ENCODE measurements around the gene XPR1. TPM values are rescaled to one million over a fixed set of nuclear protein-coding genes. Genes with fewer than 3 reads are reported as not detected.

The XPR1 gene
- total RNA-seq, 1 experiment from 2014 or later: 36.1 TPM

- Histone ChIP-seq H3K4me3 (ENCODE audit: low read depth in 2 of 2, low read length in 2 of 2) (no peak overlapping the region), H3K9me3 (ENCODE audit: control insufficient read depth, insufficient read depth, low read depth, low read length) (no peaks in the 10 kb centered on the region), H3K36me3 (ENCODE audit: control insufficient read depth, insufficient read depth, low read length) (no peaks in the 10 kb centered on the region), H3K4me1 (ENCODE audit: control insufficient read depth, insufficient read depth, low read length) (peaks cover 3% of the 10 kb centered on the region; the same call in 1 of the 2 replicates), H3K27me3 (ENCODE audit: control insufficient read depth, insufficient read depth, low read length) (no peaks in the 10 kb centered on the region), H3K27ac (ENCODE audit: low read length) (no peak overlapping the region)
- in situ Hi-C loops (cut with HindIII; ENCODE audit: low pct_unique_long_range_greater_than_20kb, low sequenced_read_pairs): no loop called here
- DNase-seq (ENCODE audit: low read depth, low spot score) (no peak), ATAC-seq (no peak)
- CTCF ChIA-PET: interaction anchor here (1.1 kb wide), 1 partner anchor 35 kb away, joined by 8 read pairs; no protein-coding TSS in a partner anchor
- TF ChIP-seq CTCF (IDR thresholded peaks at IDR 0.05): no peak
- TF ChIP-seq POLR2AphosphoS5 (IDR thresholded peaks at IDR 0.05; ENCODE audit: low read depth, low read length): no peak
- TF ChIP-seq TCF7L2 (IDR thresholded peaks at IDR 0.05; ENCODE audit: low read depth, low read length): no peak
- TF ChIP-seq REST (IDR thresholded peaks at IDR 0.05; ENCODE audit: insufficient read depth in 1 of 2, low read depth in 2 of 2, low read length in 1 of 2): no peak
- TF ChIP-seq SIN3A (IDR thresholded peaks at IDR 0.05; ENCODE audit: borderline replicate concordance, insufficient read depth, low read depth, low read length): no peak
- intact Hi-C loops (cut with micrococcal nuclease; ENCODE audit: unreplicated experiment): no loop called here
- BruUV-seq (replicated peaks): no TSS peak
- POLR2A ChIA-PET: no interaction called here
Measured at GRCh38 chr1:180916771-180917170, 284.9 kb downstream of the XPR1 start.

GRCh38 chr1:180917306-180918065, 285.7 kb downstream of the XPR1 start:
- ChIA-PET POLR2A (no interaction called here), CTCF (interaction anchor here (1.1 kb wide), 1 partner anchor 36 kb away, joined by 8 read pairs; no protein-coding TSS in a partner anchor)
- in situ Hi-C loops (cut with HindIII; ENCODE audit: low pct_unique_long_range_greater_than_20kb, low sequenced_read_pairs): no loop called here

More at GRCh38 chr1:180917306-180918065, 285.7 kb downstream of the XPR1 start:
- DNase-seq (ENCODE audit: low read depth, low spot score): no peak
- TF ChIP-seq CTCF (IDR thresholded peaks at IDR 0.05): peak; percentile 17; the same call in 1 of the 2 replicates
- no peak for TF ChIP-seq REST (IDR thresholded peaks at IDR 0.05; ENCODE audit: insufficient read depth in 1 of 2, low read depth in 2 of 2, low read length in 1 of 2)
- no peak for TF ChIP-seq TCF7L2 (IDR thresholded peaks at IDR 0.05; ENCODE audit: low read depth, low read length)
- TF ChIP-seq POLR2AphosphoS5 (IDR thresholded peaks at IDR 0.05; ENCODE audit: low read depth, low read length): no peak
- Histone ChIP-seq H3K27ac (ENCODE audit: low read length) (no peak overlapping the region), H3K36me3 (ENCODE audit: control insufficient read depth, insufficient read depth, low read length) (no peaks in the 10 kb centered on the region), H3K4me1 (ENCODE audit: control insufficient read depth, insufficient read depth, low read length) (no peaks in the 10 kb centered on the region), H3K9me3 (ENCODE audit: control insufficient read depth, insufficient read depth, low read depth, low read length) (no peaks in the 10 kb centered on the region), H3K27me3 (ENCODE audit: control insufficient read depth, insufficient read depth, low read length) (no peaks in the 10 kb centered on the region), H3K4me3 (ENCODE audit: low read depth in 2 of 2, low read length in 2 of 2) (no peak overlapping the region)
- intact Hi-C loops (cut with micrococcal nuclease; ENCODE audit: unreplicated experiment): no loop called here
- BruUV-seq (replicated peaks): no TSS peak
- peak; percentile 71 for ATAC-seq
